GM21360 (cell line): ENCODE results near the gene SPON1.

ENCODE experiments used
- ATAC-seq: cut with Tn5 transposase; IDR thresholded peaks from one replicate; pipeline ENCODE4 v1.9.1; 2021; ENCODE audit warnings: mild to moderate bottlenecking, moderate library complexity; ENCODE audit not compliant: unreplicated experiment

The SPON1 gene

DNA sequence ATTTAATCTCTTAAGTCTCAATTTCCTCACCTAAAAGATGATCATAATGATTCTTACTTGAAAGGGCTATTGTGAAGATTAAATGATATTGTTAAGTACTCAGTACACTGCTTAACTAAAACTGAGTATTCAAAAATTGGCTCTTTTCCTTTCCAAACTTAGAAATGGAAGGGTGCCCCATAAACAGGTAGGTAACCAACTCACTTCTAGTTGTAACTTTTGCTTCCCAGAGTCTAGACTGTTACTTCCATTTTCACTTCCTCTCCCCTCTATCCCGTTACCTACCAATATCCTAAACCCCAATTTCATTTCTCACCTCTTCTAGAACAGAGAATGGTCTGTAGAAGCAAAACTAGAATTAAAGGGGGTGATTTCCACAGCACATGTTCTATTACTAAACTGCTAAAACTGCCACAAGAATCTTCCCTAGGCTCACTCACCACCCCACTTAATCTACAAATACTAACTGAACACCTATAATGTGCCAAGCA, 346.4 kb downstream of the SPON1 start:
- ATAC-seq, result peak; percentile 41

DNA sequence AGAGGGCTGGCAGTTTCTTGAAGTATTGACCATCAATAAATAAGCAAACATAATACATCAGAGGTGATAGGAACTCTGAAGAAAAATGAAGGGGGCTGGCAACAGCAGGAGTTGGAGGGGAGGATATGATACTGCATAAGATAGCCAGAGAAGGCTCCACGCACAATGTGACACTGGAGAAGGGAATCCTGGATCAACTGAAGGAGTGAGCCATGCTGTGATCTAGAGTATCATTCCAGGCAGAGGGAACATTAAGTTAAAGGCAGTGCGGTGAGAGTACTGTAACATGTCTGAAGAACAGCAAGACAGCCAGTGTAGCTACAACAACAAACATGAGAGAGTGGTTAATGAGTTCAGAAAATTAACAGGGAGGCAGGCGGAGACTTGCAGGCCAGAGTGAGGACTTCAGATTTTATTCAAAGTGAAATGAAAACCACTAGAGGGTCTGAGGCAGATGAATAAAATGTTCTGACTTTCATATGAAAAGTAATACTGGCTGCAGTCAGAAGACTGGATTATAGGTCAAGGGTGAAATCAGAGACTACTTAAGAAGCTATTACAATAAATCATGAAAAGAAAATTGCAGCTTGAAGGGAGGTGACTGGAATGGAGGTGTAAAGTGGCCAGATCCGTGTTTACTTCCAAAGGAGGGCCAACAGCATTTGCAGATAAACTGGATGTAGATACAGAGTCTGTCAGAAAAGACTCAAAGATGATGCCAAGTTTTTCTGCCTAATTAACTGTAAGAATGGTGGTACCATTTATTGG, 347.1 kb downstream of the SPON1 start:
- no peak for ATAC-seq

DNA sequence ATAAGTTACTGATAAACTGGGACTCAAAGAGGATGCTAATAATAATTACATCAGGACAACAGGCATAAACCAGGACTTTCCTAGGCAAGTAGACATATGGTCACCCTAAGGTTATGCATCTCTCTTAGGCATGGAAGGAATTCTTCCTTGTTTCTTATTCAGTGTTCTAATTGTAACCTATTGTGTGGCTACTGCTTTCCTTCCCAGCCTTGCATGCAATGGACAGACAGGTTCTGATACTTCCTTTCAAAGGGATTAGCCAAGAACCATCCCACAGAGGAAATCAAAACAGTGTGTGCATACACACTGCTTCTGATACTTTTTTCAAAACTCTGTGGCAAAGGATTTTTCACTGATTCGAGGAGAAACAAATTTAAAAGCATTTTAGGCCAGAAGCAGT, 348.2 kb downstream of the SPON1 start:
- no peak for ATAC-seq

DNA sequence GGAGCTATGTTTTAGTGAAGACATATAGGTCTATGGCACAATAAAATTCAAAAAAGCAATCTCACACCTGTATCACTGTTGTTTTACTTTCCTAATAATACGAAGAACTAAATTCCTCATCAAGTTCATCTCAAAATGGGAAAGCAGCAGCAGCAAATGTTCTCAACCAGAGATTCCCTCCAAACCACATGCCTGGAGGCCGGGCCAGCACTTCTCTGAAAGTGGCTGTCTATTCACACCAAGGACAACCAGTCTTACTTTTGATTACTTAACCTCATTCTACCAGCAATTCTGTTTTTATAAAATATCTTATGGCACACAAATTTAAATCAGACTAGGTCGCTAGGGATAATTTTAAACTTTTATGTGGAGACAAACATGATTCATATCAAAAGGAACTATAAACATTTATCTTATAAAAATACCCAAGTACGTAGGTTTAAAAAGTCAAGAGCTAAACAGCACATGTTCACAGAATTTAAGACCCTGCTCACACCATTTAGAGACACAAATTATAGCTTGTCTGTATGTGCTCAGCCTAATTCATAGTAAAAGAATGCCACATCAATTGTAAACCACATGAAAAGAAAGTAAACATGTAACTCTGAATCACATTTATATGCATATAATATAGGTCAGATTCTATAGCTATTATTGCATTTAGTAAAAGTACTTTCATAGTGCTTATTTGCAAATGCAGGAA, 350.4 kb downstream of the SPON1 start:
- ATAC-seq, result no peak

DNA sequence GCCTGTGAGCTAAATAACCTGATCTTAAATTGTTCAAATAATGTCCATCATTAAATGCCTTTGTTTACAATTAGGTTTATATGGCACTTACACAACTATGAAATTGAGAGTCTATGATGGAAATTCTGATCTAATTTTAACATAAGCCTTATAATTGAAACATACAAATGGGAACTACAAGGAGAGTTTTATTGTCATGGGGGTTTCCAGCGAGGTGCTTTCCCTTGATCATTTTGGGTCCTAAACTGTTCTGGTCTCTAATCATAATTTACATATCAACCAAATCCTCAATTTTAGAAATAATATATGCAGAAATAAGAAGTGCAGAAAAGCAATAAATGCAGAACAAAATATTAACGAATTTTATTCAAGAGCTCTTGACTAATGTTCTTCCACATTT, 351.6 kb downstream of the SPON1 start:
- ATAC-seq, result peak; percentile 28

DNA sequence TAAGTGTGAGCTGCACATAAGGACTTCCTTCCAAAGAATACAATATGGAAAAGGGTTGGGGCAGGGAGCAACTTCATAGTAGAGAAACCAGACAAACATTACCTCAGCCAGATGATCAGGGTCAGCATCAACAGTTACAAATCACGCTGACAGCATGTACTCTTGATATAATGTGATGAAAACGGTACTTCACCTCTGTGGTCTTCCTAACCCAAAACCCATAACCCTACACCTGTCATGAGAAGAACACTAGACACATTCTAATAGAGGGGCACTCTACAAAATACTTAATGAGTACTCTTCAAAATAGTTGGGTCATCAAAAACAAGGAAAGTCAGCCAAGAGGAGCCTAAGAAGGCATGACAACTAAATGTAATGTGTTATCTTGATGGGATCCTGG, 352.6 kb downstream of the SPON1 start:
- peak; percentile 25 for ATAC-seq
